Brain microvascular endothelial cell (primary cell): ENCODE results near the gene DMTF1.

Source experiments
- DNase-seq: peaks from one replicate; pipeline ENCODE4 v3.0.0-alpha.2; 2020
- H3K27ac ChIP-seq: fragments of 250-450 bp; sonication (Bioruptor Pico); 2 replicates; pipeline ENCODE4 v1.5.1; 2020; ENCODE audit warnings: mild to moderate bottlenecking, moderate library complexity
- H3K27me3 ChIP-seq: fragments of 250-450 bp; sonication (Bioruptor Pico); replicated peaks from 2 replicates; pipeline ENCODE4 v1.5.1; 2020; ENCODE audit warnings: mild to moderate bottlenecking
- H3K36me3 ChIP-seq: fragments of 250-450 bp; sonication (Bioruptor Pico); replicated peaks from 2 replicates; pipeline ENCODE4 v1.5.1; 2020; ENCODE audit warnings: mild to moderate bottlenecking
- H3K4me3 ChIP-seq: 2 replicates; pipeline ENCODE4 v1.5.1; 2011; ENCODE audit warnings: low read depth, mild to moderate bottlenecking, control low read depth, low read length, moderate library complexity
- in situ Hi-C: cut with HindIII; loops from 2 replicates; pipeline ENCODE4 v1.10.0; 2017; ENCODE audit warnings: low sequenced_read_pairs, low pct_ligation_motif_present
- TF ChIP-seq, protein P1 (sequence below): IDR thresholded peaks from 2 replicates; pipeline ENCODE4 v1.5.1; 2011; ENCODE audit warnings: low read depth, mild to moderate bottlenecking, moderate library complexity, low read length, control low read depth, inconsistent platforms; ENCODE audit errors: missing control alignments

DMTF1 gene

DNA sequence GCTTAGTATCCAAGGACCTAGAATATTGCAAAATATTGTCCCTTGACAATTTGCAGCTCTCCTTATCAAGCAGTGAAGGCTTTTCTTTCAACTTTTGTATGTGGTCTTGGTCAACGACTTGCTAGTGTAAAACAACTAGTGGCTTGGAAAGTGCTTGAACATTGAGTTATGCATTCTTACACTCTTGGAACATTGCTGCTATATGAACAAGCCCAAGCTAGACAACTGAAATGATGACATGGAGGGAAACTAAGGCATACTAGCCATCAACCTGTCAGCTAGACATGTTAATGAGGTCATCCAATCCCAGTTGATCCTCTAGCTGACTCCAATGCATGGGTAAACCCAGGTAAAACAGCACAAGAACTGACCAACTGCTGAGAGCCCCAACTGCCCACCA, 12.7 kb upstream of the DMTF1 start:
- DNase-seq: no peak
- Histone ChIP-seq H3K27ac (no peak overlapping the region), H3K4me3 (no peak overlapping the region), H3K27me3 (no peaks in the 10 kb centered on the region), H3K36me3 (no peaks in the 10 kb centered on the region)
- TF ChIP-seq, protein P1, sequence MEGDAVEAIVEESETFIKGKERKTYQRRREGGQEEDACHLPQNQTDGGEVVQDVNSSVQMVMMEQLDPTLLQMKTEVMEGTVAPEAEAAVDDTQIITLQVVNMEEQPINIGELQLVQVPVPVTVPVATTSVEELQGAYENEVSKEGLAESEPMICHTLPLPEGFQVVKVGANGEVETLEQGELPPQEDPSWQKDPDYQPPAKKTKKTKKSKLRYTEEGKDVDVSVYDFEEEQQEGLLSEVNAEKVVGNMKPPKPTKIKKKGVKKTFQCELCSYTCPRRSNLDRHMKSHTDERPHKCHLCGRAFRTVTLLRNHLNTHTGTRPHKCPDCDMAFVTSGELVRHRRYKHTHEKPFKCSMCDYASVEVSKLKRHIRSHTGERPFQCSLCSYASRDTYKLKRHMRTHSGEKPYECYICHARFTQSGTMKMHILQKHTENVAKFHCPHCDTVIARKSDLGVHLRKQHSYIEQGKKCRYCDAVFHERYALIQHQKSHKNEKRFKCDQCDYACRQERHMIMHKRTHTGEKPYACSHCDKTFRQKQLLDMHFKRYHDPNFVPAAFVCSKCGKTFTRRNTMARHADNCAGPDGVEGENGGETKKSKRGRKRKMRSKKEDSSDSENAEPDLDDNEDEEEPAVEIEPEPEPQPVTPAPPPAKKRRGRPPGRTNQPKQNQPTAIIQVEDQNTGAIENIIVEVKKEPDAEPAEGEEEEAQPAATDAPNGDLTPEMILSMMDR: no peak
- in situ Hi-C loops: no loop called here

DNA sequence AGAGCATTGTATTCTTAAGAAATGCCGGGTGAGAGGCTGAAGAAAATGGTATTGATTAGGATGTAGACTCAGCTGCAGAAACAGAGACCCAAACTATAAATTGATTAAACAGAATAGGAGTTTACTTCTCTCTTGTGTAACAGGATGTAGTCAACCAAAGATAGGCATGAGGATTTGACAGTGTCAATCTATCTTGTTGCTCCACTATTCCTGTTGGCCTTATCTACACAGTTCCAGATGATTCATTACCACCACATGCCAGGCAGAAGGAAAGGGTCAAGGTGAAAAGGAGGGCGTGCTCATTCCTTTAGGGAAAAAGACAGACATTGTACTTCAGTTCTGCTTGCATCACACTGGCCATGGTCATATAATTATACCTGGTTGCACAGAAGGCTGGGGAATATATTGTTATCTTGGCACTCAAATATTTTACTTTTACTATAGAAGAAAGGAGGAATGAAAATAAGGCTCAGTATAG, 11.9 kb upstream of the DMTF1 start:
- Histone ChIP-seq H3K36me3 (no peaks in the 10 kb centered on the region), H3K4me3 (no peak overlapping the region), H3K27ac (no peak overlapping the region), H3K27me3 (no peaks in the 10 kb centered on the region)
- TF ChIP-seq, protein P1: no peak
- in situ Hi-C loops: no loop called here
- no peak for DNase-seq

DNA sequence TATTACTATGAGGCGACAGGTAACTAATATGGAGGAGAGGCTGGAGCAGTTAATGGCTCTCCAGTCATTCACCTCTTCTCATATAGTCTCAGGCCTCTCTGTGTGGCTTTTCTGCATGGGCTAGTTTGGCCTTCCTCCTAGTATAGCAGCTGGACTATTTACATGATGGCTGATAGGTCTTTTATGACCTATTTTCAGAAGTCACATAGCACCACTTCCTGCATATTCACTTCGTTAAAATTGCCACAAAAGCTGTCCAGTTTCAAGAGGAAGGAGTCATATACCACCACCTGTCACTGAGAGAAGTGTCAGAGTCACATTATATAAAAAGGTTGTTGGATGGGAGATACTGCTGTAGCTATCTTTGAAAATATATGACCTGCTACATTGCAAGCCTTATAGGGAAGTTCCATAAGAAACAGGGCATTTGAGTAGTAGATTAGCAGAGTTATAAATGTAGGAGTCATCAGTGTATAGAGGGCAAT, 8.0 kb upstream of the DMTF1 start:
- no peaks in the 10 kb centered on the region for H3K36me3 ChIP-seq
- no peak overlapping the region for H3K4me3 ChIP-seq
- DNase-seq: no peak
- H3K27ac ChIP-seq: no peak overlapping the region
- TF ChIP-seq, protein P1: no peak
- H3K27me3 ChIP-seq: no peaks in the 10 kb centered on the region
- in situ Hi-C loops: no loop called here

DNA sequence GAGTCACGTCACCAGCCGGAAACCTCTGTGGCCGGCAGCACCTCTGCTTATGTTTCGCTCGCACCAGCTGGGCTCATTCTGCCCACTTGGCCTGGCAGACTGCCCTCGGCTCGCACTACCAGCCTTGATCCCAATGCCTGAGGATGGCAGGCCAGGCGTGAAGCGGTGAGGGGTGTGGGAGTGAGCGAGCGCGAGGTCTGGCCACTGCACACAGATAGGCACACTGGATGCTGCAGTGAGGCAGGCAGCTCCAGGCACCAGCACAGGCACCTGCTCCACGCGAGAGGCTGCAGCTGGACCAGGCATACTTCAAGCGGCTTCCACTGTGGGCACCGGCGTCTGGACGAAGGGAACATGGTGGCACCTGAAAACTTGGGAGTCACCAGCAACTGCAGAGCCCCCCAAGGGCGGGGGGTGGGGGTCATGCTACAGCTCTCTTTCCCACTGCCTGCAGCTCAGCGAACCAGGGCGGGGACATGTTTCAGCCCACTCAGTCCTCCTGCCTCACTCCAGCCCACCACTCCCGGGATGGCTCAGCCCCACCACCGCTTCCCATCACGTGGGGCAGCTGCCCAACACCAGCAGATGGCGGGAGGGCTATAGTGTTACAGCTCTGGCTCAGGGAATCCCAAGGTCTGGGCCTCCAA, 5.4 kb upstream of the DMTF1 start:
- H3K36me3 ChIP-seq: no peaks in the 10 kb centered on the region
- H3K4me3 ChIP-seq: no peak overlapping the region
- no peaks in the 10 kb centered on the region for H3K27me3 ChIP-seq
- no peak for DNase-seq
- no peak overlapping the region for H3K27ac ChIP-seq
- TF ChIP-seq, protein P1: no peak
- in situ Hi-C loops: no loop called here

DNA sequence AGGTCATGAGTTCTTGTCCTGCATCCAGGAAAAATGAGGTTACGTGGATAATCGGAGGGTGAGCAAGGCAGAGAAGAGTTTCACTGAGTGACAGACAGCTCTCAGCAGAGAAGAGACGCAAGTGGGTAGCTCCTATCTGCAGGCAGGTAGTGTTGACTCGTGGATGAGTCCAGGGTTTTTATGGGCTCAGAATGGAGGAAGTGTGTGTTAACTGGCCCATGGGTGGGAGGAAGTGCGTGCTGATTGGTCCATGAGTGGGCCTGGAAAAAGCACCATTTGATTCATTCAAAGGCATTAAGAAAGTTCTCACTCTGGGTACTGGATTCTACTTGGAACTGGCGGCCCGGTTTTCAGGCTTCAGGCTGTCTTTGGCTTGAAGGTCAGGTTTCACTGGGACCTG, 4.8 kb upstream of the DMTF1 start:
- Histone ChIP-seq H3K36me3 (no peaks in the 10 kb centered on the region), H3K27ac (no peak overlapping the region), H3K4me3 (no peak overlapping the region), H3K27me3 (no peaks in the 10 kb centered on the region)
- in situ Hi-C loops: no loop called here
- DNase-seq: no peak
- TF ChIP-seq, protein P1: no peak
